Panc1 (cell line): Measurements from ENCODE around the gene LIN28B. TPM values are rescaled to one million over a fixed set of nuclear protein-coding genes. Genes with fewer than 3 reads are reported as not detected.

ENCODE experiments used
- ATAC-seq: fragments of 200-7000 bp; cut with Tn5 transposase; 2 replicates; pipeline ENCODE4 v1.9.1; 2020; ENCODE audit warnings: mild to moderate bottlenecking, moderate library complexity
- BruUV-seq: library from RNA; stranded (reverse); fragments of 400-500 nt; replicated peaks from 2 replicates; lab custom pipeline; 2021; lab: Mats Ljungman, UMichigan
- CTCF ChIA-PET: fragments of 300-600 bp; sonication (Branson Sonifier 250); formaldehyde crosslinking; loops from one replicate; lab custom pipeline; 2022; ENCODE audit warnings: antibody characterized with exemption; lab: Charles Lee
- POLR2A ChIA-PET: fragments of 300-600 bp; sonication (Branson Sonifier 250); formaldehyde crosslinking; loops from one replicate; lab custom pipeline; 2022; ENCODE audit warnings: antibody characterized with exemption; lab: Charles Lee
- DNase-seq: peaks from one replicate; pipeline ENCODE4 v3.0.0-alpha.2; 2010; ENCODE audit warnings: low read depth, low spot score
- H3K27ac ChIP-seq: 2 replicates; pipeline ENCODE4 v1.5.1; 2011; ENCODE audit warnings: mild to moderate bottlenecking, low read length, inconsistent platforms
- H3K27me3 ChIP-seq: fragments of 200-500 bp; sonication (Bioruptor generic); 2 replicates; pipeline ENCODE4 v1.6.0; 2014; ENCODE audit warnings: low read length, inconsistent platforms; ENCODE audit not compliant: control insufficient read depth, insufficient read depth
- H3K36me3 ChIP-seq: fragments of 200-500 bp; sonication (Bioruptor generic); 2 replicates; pipeline ENCODE4 v1.5.1; 2014; ENCODE audit warnings: inconsistent platforms, mild to moderate bottlenecking, low read length, moderate library complexity; ENCODE audit not compliant: control insufficient read depth, insufficient read depth
- H3K4me1 ChIP-seq: 2 replicates; pipeline ENCODE4 v1.5.1; 2011; ENCODE audit warnings: inconsistent platforms, mild to moderate bottlenecking, low read length, moderate library complexity; ENCODE audit not compliant: control insufficient read depth, insufficient read depth
- H3K4me3 ChIP-seq, 2 experiments: 2 replicates each; pipeline ENCODE4 v1.5.1; 2011 to 2012; ENCODE audit warnings: low read depth in 2 of 2, low read length in 2 of 2, mild to moderate bottlenecking in 2 of 2, inconsistent platforms in 1 of 2, moderate library complexity in 1 of 2
- H3K9me3 ChIP-seq: fragments of 200-500 bp; sonication (Bioruptor generic); 2 replicates; pipeline ENCODE4 v1.5.1; 2014; ENCODE audit warnings: low read depth, mild to moderate bottlenecking, inconsistent platforms, low read length, moderate library complexity; ENCODE audit not compliant: control insufficient read depth, insufficient read depth
- CTCF ChIP-seq: fragments of 450-650 bp; IDR thresholded peaks from 2 replicates; pipeline ENCODE4 v1.5.1; 2017; ENCODE audit warnings: mild to moderate bottlenecking
- POLR2AphosphoS5 ChIP-seq: IDR thresholded peaks from 2 replicates; pipeline ENCODE4 v1.6.1; 2012; ENCODE audit warnings: mild to moderate bottlenecking, low read depth, low read length, moderate library complexity
- REST ChIP-seq, 2 experiments: IDR thresholded peaks; 2 replicates each; pipeline ENCODE4 v1.6.1; 2011 to 2012; ENCODE audit warnings: low read depth in 2 of 2, control low read depth in 1 of 2, low read length in 1 of 2, mild to moderate bottlenecking in 1 of 2, moderate library complexity in 1 of 2; ENCODE audit not compliant: insufficient read depth in 1 of 2
- SIN3A ChIP-seq: IDR thresholded peaks from 2 replicates; pipeline ENCODE4 v1.6.1; 2012; ENCODE audit warnings: low read depth, mild to moderate bottlenecking, low read length, moderate library complexity, borderline replicate concordance; ENCODE audit not compliant: insufficient read depth
- TCF7L2 ChIP-seq: IDR thresholded peaks from 2 replicates; pipeline ENCODE4 v1.6.1; 2011; ENCODE audit warnings: mild to moderate bottlenecking, low read depth, low read length, inconsistent platforms
- in situ Hi-C: cut with HindIII; loops from 2 replicates; pipeline ENCODE4 v1.10.0; 2016; ENCODE audit warnings: low sequenced_read_pairs, low pct_unique_long_range_greater_than_20kb
- intact Hi-C: fragments of 100-400 bp; cut with micrococcal nuclease; formaldehyde crosslinking; loops from one replicate; pipeline ENCODE4 v1.10.0; 2022; ENCODE audit not compliant: unreplicated experiment
- total RNA-seq: library from RNA; stranded (reverse); gene quantifications from one replicate; pipeline ENCODE4 v1.2.1, GENCODE V29; 2021; ENCODE audit not compliant: unreplicated experiment

LIN28B gene
- total RNA-seq, 1 experiment from 2014 or later, result 5.8 TPM

GRCh38 chr6:105116150-105116549 is 159.2 kb downstream of the LIN28B start:
- CTCF ChIA-PET, result no interaction called here
- DNase-seq, result no peak
- H3K9me3 ChIP-seq, result no peaks in the 10 kb centered on the region
- H3K4me1 ChIP-seq, result no peaks in the 10 kb centered on the region
- H3K27ac ChIP-seq, result no peak overlapping the region
- in situ Hi-C loops (no loop called here), intact Hi-C loops (no loop called here)
- POLR2A ChIA-PET, result no interaction called here
- no peak for ATAC-seq
- no peak overlapping the region for H3K4me3 ChIP-seq
- H3K36me3 ChIP-seq, result peaks cover 18% of the 10 kb centered on the region; the same call in 1 of the 2 replicates
- no TSS peak for BruUV-seq
- TF ChIP-seq REST (IDR thresholded peaks at IDR 0.05; ENCODE audit: insufficient read depth in 1 of 2, low read depth in 2 of 2, low read length in 1 of 2), result no peak
- no peak for TF ChIP-seq SIN3A
- TF ChIP-seq CTCF, result no peak
- TF ChIP-seq TCF7L2, result no peak
- no peak for TF ChIP-seq POLR2AphosphoS5
- H3K27me3 ChIP-seq, result no peaks in the 10 kb centered on the region

GRCh38 chr6:105120570-105120969 is 163.7 kb downstream of the LIN28B start:
- DNase-seq, result no peak
- no peak for ATAC-seq
- no peaks in the 10 kb centered on the region for H3K4me1 ChIP-seq
- intact Hi-C loops, result no loop called here
- CTCF ChIA-PET, result interaction anchor here (0.6 kb wide), 1 partner anchor 331 kb away, joined by 5 read pairs; no protein-coding TSS in a partner anchor
- no peaks in the 10 kb centered on the region for H3K9me3 ChIP-seq
- no peak overlapping the region for H3K4me3 ChIP-seq
- POLR2A ChIA-PET, result interaction anchor here (0.7 kb wide), 1 partner anchor 90 kb away, joined by 5 read pairs; no protein-coding TSS in a partner anchor
- in situ Hi-C loops, result no loop called here
- BruUV-seq, result no TSS peak
- H3K27me3 ChIP-seq, result no peaks in the 10 kb centered on the region
- H3K36me3 ChIP-seq, result peaks cover 25% of the 10 kb centered on the region; the same call in 1 of the 2 replicates
- no peak overlapping the region for H3K27ac ChIP-seq
- TF ChIP-seq SIN3A, result no peak
- no peak for TF ChIP-seq REST (IDR thresholded peaks at IDR 0.05; ENCODE audit: insufficient read depth in 1 of 2, low read depth in 2 of 2, low read length in 1 of 2)
- no peak for TF ChIP-seq POLR2AphosphoS5
- no peak for TF ChIP-seq TCF7L2
- no peak for TF ChIP-seq CTCF
